ENCODE data around the gene USH2A. TPM values are rescaled to one million over a fixed set of nuclear protein-coding genes. Genes with fewer than 3 reads are reported as not detected.

Gene USH2A
- polyA plus RNA-seq, 1 of the 3 experiments (the other 2 are of a cell fraction): under 0.01 TPM

GRCh38 chr1:215776336-215776735 is 646.9 kb downstream of the USH2A start:
- Histone ChIP-seq H3K9me3 (no peaks in the 10 kb centered on the region), H3K27ac (ENCODE audit: low read depth in 2 of 2, low read length in 1 of 2) (no peak overlapping the region), H3K4me2 (no peak overlapping the region), H2AFZ (ENCODE audit: low read depth) (no peak overlapping the region), H3K9ac (no peak overlapping the region), H3K79me2 (ENCODE audit: insufficient read depth) (no peaks in the 10 kb centered on the region), H3K4me1 (ENCODE audit: control insufficient read depth in 1 of 2, insufficient read depth in 2 of 2, low read depth in 1 of 2, low read length in 1 of 2) (no peaks in the 10 kb centered on the region; a peak in 1 of 4 replicates), H3K27me3 (ENCODE audit: insufficient read depth) (no peaks in the 10 kb centered on the region), H3F3A (replicated peaks; ENCODE audit: insufficient read depth) (no peaks in the 10 kb centered on the region), H3K36me3 (replicated peaks in 1 of 2; ENCODE audit: control insufficient read depth in 1 of 2, insufficient read depth in 2 of 2, low read length in 1 of 2) (no peaks in the 10 kb centered on the region), H3K4me3 (ENCODE audit: low read depth in 2 of 2, low read length in 1 of 2) (no peak overlapping the region), H3K9me2 (no peaks in the 10 kb centered on the region), H4K20me1 (ENCODE audit: insufficient read depth) (no peaks in the 10 kb centered on the region)
- TF ChIP-seq GABPA (IDR thresholded peaks at IDR 0.05; ENCODE audit: low read depth): no peak
- no peak for TF ChIP-seq FOSL2 (IDR thresholded peaks at IDR 0.05; ENCODE audit: borderline replicate concordance, low read depth)
- TF ChIP-seq ZBTB33 (IDR thresholded peaks at IDR 0.05; ENCODE audit: borderline replicate concordance, low read depth): no peak
- no peak for TF ChIP-seq NRF1 (IDR thresholded peaks at IDR 0.05; ENCODE audit: low read depth, low read length)
- no peak for TF ChIP-seq MEF2A (IDR thresholded peaks at IDR 0.05; ENCODE audit: borderline replicate concordance, low read depth)
- WGBS (ENCODE audit: low lambda C conversion rate): 70% methylated on average over 5 of the region's 5 CpGs
- DNase-seq: no peak
- ChIA-PET CTCF (no interaction called here), POLR2A (no interaction called here)

GRCh38 chr1:215772151-215772550 is 651.1 kb downstream of the USH2A start:
- no peak overlapping the region for H3K4me3 ChIP-seq (ENCODE audit: low read depth in 2 of 2, low read length in 1 of 2)
- H3K27ac ChIP-seq (ENCODE audit: low read depth in 2 of 2, low read length in 1 of 2): no peak overlapping the region
- H3K9me3 ChIP-seq: no peaks in the 10 kb centered on the region
- no peak for DNase-seq
- no peaks in the 10 kb centered on the region; a peak in 1 of 4 replicates for H3K4me1 ChIP-seq (ENCODE audit: control insufficient read depth in 1 of 2, insufficient read depth in 2 of 2, low read depth in 1 of 2, low read length in 1 of 2)
- no peaks in the 10 kb centered on the region for H4K20me1 ChIP-seq (ENCODE audit: insufficient read depth)
- POLR2A ChIA-PET: no interaction called here
- H3K36me3 ChIP-seq (replicated peaks in 1 of 2; ENCODE audit: control insufficient read depth in 1 of 2, insufficient read depth in 2 of 2, low read length in 1 of 2): no peaks in the 10 kb centered on the region
- H3K9ac ChIP-seq: no peak overlapping the region
- WGBS (ENCODE audit: low lambda C conversion rate): 49% methylated on average over 1 of the region's 1 CpG
- H3K79me2 ChIP-seq (ENCODE audit: insufficient read depth): no peaks in the 10 kb centered on the region
- no peaks in the 10 kb centered on the region for H3K9me2 ChIP-seq
- no peaks in the 10 kb centered on the region for H3F3A ChIP-seq (replicated peaks; ENCODE audit: insufficient read depth)
- CTCF ChIA-PET: no interaction called here
- H3K4me2 ChIP-seq: no peak overlapping the region
- H3K27me3 ChIP-seq (ENCODE audit: insufficient read depth): no peaks in the 10 kb centered on the region
- no peak overlapping the region for H2AFZ ChIP-seq (ENCODE audit: low read depth)
- no peak for TF ChIP-seq CTCF (IDR thresholded peaks at IDR 0.05)
- no peak for TF ChIP-seq REST (IDR thresholded peaks at IDR 0.05; ENCODE audit: low read depth, low read length)
- no peak for TF ChIP-seq JUND (IDR thresholded peaks at IDR 0.05)
